GM19395 (cell line): ENCODE data around the gene DPAGT1.
"Not testable (repeated sequence)": the region's sequence is repeated elsewhere in the genome, so short reads cannot be mapped to it uniquely, and the experiment has no call there.

ENCODE experiments used
- ATAC-seq: cut with Tn5 transposase; IDR thresholded peaks from one replicate; pipeline ENCODE4 v1.9.1; 2021; ENCODE audit warnings: mild to moderate bottlenecking, moderate library complexity; ENCODE audit not compliant: unreplicated experiment

Gene DPAGT1

DNA sequence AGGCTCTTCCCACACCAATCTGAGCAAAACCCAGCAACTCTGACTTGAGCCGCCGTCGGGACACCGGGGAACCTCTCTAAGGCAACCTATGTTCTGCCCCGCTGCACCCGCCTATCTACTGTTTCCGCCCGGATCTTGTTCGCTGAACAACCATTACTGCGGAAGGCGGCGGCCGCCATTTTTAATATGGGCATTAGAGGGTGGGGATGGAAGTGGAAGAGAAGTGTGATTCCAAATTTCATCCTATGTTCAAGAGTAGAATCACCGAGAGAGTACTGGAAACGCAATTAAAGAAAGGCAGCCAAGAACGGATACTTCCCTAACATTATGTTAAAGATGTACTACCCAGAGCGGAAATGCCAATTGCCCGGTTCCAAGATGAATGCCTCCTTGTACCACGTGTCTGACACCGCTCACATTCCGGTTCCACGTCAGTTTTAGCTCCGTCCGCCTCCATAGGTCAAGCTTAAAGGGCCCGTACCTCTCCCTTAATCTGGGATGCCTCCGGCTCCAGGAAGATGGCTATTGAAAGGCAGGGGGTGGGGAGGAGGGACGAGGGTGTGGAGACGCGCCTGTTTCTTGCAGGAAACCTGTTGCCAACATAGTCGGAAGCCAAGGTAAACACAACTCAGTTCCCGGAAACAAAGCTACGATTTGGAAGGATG lies at the start of gene DPAGT1:
Gene DPAGT1 (minus strand): TSS at position 95 of the 665 bp plus-strand sequence. CDS start 198 bp downstream, outside the sequence.
- ATAC-seq, result peak; percentile 83

- no peak for ATAC-seq
Measured at GRCh38 chr11:119149786-119150275, 48.2 kb upstream of the DPAGT1 start.

DNA sequence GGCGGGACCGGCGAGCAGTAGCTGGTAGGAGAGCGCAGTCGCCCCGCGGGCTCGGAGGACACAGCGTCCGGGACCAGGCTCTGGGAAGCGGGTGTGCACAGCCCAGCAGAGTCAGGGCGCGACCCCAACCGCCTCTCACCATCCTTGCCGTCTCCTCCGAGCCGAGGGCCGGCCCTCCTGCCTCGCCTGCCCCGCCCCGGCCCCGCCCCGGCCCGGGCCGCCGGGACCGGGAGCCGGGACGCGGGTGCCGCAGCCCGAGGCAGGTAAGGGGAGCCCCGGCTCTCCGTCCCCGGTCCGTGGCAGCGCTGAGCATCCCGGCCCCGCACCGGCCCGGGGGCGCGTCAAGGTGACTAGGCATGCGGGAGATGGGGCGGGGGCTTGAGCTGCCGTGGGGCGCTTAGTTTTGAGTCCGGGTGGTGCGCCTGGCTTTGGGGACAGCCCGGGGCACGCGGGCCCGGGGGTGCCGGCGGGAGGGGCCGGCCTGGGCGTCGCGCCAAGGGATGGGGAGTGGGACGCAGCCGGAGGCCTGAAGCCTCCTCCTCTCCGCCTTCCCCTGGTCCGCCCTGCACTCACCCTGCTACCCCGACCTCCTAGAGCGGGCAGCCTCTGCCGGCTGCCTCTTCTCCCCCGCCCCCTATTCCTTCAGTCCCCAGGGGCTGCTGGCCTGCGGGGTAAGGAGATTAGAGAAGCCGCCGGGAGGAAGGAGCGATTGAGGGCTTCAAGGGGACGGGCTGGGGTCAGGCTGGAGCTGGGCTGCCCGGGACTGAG lies 47.5 kb upstream of the DPAGT1 start, which contains the start of gene ABCG4:
Gene ABCG4 (plus strand): TSS at position 35 of the 768 bp plus-strand sequence. CDS start 914 bp downstream, outside the sequence.
- ATAC-seq, result no peak

- no peak for ATAC-seq
Measured at GRCh38 chr11:119148720-119149017, 47.0 kb upstream of the DPAGT1 start.

DNA sequence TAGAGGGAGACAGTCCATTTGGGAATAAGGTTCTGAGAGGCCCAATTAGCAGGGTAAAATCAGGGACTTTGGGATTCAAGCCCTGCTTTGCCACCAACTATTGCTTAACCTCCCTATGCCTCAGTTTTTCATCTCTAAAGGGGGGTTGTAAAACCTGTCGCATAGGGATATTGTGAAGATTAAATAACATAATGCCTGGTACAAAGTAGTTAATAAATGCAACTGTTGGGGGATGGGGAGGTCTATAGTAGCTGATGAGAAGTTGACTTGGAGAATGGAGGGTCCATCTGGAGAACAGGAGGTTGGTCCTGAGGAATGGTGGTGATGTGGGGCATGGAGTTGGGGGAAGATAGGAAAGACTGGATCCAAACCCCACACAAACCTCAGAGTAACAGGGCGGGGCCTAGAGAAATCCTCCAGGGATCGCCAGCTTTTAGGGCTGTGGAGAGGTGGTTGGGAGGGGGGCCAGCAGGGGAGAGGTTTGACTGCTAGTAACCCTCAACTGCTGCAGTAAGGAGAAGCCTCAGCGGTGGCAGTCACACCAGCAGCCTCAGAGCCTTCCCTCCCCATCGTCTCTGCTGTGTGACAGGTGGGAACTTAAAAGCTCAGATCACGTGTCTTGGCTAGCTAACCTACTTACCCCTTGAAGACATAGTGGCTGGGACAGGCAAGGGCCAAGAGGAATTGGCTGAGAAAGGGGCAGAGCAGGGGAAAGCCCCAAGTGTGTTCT lies 46.1 kb upstream of the DPAGT1 start:
- ATAC-seq, result no peak

GRCh38 chr11:119145551-119145950 lies 43.9 kb upstream of the DPAGT1 start:
- ATAC-seq, result no peak

- peak; percentile 65 for ATAC-seq
Measured at GRCh38 chr11:119144825-119145486, 43.3 kb upstream of the DPAGT1 start.

DNA sequence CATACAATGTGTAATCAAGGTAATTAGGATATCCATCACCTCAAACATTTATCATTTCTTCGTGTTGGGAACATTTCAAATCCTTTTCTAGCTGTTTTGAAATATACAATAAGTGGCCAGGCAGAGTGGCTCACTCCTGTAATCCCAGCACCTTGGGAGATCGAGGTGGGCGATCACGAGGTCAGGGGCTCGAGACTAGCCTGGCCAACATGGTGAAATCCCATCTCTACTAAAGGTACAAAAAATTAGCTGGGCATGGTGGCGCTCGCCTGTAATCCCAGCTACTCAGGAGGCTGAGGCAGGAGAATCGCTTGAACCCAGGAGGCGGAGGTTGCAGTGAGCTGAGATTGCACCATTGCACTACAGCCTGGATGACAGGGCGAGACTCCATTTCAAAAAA lies 37.6 kb upstream of the DPAGT1 start:
- ATAC-seq, result not testable (repeated sequence)

GRCh38 chr11:119134389-119134978 lies 32.8 kb upstream of the DPAGT1 start:
- ATAC-seq, result no peak

DNA sequence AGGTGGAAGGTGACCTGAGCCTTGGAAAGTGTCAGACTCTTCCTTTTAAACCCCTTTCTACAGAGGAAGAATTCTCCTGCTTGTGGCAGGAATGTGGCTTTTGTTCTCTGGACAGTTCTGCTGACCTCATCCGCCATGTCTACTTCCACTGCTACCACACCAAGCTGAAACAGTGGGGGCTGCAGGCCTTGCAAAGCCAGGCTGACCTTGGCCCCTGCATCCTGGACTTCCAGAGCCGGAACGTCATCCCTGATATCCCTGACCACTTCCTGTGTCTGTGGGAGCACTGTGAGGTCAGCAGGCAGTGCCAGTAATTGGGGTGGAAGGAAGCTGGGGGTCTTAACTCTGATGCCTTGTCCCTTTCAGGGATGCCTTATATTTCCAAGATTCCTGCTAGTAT lies 29.0 kb upstream of the DPAGT1 start:
- no peak for ATAC-seq

GRCh38 chr11:119126675-119127268 lies 25.1 kb upstream of the DPAGT1 start:
- ATAC-seq, result no peak

GRCh38 chr11:119125821-119126220 lies 24.2 kb upstream of the DPAGT1 start:
- no peak for ATAC-seq

DNA sequence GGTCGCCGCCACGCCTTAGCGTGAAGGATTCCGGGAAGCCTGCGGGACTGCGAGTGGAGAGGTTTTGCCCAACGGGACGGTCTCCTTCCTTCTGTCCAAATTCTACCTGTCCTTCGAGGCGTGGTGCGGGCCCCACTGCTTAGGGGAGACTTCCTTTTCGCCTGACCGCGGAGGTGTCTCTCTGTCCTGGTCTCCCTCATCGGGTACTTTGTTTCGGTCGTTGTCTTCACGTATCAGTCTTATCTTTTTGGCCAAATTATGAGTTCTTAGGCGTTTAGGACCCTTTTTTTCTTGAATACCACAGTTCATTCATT lies 20.1 kb upstream of the DPAGT1 start:
- ATAC-seq, result peak; percentile 8

DNA sequence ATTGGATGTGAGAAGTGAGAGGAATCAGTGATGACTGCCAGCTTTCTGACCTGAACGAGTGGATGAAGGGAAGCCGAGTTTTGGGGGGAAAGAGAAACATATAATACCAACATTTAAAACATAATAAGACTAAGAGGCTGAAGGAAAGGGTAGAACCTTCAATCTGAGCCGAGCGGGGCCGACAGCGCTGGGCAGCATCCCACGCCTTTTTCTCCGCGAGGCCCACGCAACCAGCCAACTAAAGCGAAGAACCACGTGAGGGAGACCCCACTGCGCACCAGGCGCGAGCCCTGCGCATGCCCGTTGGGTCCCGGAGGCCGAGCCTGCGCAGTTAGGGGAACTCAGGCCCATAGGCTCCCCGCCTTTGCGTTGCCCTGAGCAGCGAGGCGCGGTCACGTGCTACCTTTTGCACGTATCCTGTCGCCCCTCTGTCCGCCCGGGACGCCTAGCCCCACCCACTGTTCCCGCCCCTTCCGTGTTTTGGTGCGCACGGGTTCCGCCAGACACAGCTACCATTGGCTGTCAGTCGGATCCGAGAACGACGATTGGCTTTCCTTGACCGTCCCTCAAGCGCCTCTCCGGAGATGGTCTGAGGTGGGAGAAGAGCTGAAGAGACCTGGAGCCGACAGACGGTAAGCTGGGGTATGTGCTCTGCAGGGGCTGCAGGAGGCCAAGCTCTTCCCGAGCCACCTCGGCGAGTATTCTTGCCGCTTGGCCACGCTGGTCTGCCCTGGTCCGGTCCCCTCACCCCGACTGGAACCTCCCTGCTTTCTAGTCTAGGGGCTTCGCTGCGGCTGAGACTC lies 19.6 kb upstream of the DPAGT1 start, which contains the start of gene HINFP:
Gene HINFP (plus strand): TSS at position 573 of the 803 bp plus-strand sequence. CDS start 5,365 bp downstream, outside the sequence.
- ATAC-seq, result peak; percentile 94

DNA sequence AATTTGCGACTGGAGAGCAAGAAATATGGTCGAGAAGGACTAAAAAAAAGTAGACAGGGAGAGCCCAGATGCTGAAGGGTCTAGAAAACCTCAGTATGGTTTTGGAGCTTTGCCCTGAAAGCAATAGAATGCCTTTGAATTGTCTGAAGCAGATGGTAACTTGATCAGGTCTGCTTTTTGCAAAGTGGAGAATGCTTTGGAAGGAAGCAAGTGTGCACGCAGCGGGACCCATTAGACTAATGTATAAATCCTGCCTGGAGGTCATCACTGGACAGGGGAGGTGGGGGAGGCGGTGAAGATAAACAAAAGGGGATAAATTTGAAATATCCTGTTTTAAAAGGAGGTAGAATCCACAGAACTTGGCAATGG lies 19.0 kb upstream of the DPAGT1 start:
- ATAC-seq, result no peak

GRCh38 chr11:119118946-119119345 lies 17.3 kb upstream of the DPAGT1 start:
- no peak for ATAC-seq

GRCh38 chr11:119118227-119118626 lies 16.6 kb upstream of the DPAGT1 start:
- ATAC-seq, result no peak

DNA sequence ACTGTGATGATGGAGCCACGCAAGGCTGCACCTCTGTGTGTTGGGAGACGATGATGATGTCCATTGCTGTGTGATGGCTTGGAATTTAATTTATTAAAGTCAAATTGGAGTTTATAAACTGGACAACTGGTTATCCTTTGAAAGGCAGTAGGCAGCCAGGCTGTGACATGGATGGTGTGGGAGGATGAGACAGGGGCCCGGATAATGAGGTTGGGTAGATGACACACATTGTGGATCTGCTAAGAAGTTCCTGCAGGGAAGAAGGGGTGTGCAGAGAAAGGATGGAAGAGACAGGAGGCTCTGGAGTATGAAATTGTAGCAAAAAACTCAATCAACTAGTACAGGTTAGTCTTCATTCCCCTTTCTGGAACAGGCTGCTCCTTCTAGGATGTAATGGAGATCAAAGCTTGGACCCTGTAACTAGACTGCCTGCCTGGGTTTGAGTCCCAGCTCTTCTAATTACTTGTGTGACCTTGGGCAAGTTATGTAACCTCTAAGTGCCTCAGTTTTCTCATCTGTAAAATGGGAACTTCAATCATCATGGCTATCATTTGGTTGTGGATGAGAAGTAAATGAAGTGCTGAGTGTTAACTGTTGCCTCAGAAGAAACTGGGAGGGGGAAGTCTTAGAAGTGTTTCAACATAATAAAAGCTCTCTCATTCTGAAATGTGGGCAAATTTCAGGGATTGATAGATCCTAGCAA lies 15.5 kb upstream of the DPAGT1 start:
- no peak for ATAC-seq

GRCh38 chr11:119116601-119117000 lies 14.9 kb upstream of the DPAGT1 start:
- ATAC-seq, result no peak
